NB4 (cell line): Measurements from ENCODE around the gene WNT10A.

Experiments used
- DNase-seq: peaks from one replicate; pipeline ENCODE4 v3.0.0; 2010; ENCODE audit warnings: low read depth
- H3K4me3 ChIP-seq: one replicate; pipeline ENCODE4 v1.5.1; 2011; ENCODE audit warnings: mild to moderate bottlenecking, low read depth, low read length, moderate library complexity
- MYC ChIP-seq: IDR thresholded peaks from 2 replicates; pipeline ENCODE4 v1.6.1; 2011; ENCODE audit warnings: low read depth, low read length
- POLR2A ChIP-seq: IDR thresholded peaks from 2 replicates; pipeline ENCODE4 v1.6.1; 2011; ENCODE audit warnings: mild to moderate bottlenecking; ENCODE audit not compliant: insufficient read length; ENCODE audit errors: extremely low read depth
- TF ChIP-seq, protein P1 (sequence below): IDR thresholded peaks from one replicate; pipeline ENCODE4 v1.5.1; 2012; ENCODE audit warnings: low read depth, low read length
- TF ChIP-seq, protein P2 (sequence below): IDR thresholded peaks from 2 replicates; pipeline ENCODE4 v1.6.1; 2011; ENCODE audit warnings: low read depth, low read length

Gene WNT10A

DNA sequence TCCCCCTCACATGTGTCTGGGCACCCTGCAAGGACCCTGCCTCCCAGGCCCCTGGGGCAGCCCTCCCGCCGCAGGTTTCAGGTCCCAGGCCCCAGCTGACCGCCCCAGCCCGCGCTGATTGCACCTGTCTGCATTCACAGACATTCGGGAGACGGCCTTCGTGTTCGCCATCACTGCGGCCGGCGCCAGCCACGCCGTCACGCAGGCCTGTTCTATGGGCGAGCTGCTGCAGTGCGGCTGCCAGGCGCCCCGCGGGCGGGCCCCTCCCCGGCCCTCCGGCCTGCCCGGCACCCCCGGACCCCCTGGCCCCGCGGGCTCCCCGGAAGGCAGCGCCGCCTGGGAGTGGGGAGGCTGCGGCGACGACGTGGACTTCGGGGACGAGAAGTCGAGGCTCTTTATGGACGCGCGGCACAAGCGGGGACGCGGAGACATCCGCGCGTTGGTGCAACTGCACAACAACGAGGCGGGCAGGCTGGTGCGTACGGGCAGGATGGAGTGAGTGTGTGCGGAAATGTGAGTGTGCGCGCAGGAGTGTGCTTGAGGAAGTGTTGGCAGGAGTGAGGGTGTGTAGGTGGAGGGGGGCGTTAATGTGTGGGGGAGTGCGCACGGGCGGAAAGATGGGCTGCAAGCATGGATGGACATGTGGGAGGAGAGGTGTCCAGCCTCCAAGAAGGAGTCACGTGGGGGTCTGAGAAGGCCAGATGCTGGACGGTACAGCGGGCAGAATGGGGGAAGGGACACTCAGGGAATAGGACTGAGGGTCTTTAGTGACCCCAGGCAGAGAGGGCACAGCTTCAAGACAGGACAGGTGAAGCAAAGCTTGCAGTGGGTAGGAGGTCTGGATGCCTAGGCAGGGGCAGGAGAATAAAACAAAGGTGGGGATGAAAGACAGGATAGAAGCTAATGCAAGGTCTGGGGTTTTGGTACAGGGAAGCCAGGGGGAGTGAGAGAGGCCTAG lies 9.0 kb upstream of the WNT10A start:
- TF ChIP-seq POLR2A, result no peak
- no peak for TF ChIP-seq MYC
- TF ChIP-seq, protein P1, sequence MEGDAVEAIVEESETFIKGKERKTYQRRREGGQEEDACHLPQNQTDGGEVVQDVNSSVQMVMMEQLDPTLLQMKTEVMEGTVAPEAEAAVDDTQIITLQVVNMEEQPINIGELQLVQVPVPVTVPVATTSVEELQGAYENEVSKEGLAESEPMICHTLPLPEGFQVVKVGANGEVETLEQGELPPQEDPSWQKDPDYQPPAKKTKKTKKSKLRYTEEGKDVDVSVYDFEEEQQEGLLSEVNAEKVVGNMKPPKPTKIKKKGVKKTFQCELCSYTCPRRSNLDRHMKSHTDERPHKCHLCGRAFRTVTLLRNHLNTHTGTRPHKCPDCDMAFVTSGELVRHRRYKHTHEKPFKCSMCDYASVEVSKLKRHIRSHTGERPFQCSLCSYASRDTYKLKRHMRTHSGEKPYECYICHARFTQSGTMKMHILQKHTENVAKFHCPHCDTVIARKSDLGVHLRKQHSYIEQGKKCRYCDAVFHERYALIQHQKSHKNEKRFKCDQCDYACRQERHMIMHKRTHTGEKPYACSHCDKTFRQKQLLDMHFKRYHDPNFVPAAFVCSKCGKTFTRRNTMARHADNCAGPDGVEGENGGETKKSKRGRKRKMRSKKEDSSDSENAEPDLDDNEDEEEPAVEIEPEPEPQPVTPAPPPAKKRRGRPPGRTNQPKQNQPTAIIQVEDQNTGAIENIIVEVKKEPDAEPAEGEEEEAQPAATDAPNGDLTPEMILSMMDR, result no peak
- TF ChIP-seq, protein P2, sequence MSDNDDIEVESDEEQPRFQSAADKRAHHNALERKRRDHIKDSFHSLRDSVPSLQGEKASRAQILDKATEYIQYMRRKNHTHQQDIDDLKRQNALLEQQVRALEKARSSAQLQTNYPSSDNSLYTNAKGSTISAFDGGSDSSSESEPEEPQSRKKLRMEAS, result no peak
- H3K4me3 ChIP-seq, result peak overlapping the region; percentile 32
- no peak for DNase-seq

DNA sequence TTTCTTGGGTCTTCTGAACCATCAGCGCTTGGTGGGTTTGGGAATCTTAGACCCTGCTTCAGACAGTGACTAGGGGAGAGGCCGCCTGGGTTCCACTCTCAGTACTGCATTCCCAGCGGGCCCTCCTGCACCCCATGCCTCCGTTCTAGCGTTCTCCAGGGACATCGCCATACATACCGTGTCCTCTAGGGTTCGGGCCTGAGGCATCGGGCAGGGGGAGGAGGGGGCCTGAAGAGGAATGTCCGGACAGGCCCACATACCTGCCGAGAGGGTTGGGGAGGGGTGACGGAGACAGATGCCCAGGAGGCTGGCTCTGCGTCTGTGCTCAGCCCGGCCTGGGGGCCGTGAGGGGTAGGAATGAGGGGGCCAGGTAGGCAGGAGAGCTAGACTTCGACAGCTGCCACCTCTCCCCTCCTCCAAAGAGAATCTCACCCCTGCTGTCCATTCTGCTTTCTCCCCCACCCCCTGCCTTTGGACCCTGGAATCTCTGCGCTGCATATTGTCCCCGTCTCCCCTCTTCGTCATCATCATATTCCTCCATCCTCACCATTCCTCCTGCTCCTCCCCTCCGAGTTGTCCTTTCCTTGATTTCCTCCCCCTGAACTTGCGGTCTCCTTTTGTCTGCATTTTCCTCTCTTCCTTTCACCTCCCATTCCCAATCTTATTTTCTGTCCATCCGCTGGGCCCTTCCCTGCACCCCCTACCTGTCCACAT lies 7.8 kb upstream of the WNT10A start:
- TF ChIP-seq, protein P2, result no peak
- TF ChIP-seq, protein P1, result no peak
- TF ChIP-seq MYC (no peak), POLR2A (no peak)
- H3K4me3 ChIP-seq, result no peak overlapping the region
- DNase-seq, result no peak

DNA sequence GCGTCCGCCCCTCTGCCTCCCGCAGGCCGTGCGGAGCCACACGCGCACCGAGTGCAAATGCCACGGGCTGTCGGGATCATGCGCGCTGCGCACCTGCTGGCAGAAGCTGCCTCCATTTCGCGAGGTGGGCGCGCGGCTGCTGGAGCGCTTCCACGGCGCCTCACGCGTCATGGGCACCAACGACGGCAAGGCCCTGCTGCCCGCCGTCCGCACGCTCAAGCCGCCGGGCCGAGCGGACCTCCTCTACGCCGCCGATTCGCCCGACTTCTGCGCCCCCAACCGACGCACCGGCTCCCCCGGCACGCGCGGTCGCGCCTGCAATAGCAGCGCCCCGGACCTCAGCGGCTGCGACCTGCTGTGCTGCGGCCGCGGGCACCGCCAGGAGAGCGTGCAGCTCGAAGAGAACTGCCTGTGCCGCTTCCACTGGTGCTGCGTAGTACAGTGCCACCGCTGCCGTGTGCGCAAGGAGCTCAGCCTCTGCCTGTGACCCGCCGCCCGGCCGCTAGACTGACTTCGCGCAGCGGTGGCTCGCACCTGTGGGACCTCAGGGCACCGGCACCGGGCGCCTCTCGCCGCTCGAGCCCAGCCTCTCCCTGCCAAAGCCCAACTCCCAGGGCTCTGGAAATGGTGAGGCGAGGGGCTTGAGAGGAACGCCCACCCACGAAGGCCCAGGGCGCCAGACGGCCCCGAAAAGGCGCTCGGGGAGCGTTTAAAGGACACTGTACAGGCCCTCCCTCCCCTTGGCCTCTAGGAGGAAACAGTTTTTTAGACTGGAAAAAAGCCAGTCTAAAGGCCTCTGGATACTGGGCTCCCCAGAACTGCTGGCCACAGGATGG lies 7.1 kb upstream of the WNT10A start:
- no peak overlapping the region for H3K4me3 ChIP-seq
- no peak for DNase-seq
- no peak for TF ChIP-seq MYC
- no peak for TF ChIP-seq POLR2A
- TF ChIP-seq, protein P2, result no peak
- TF ChIP-seq, protein P1, result no peak

DNA sequence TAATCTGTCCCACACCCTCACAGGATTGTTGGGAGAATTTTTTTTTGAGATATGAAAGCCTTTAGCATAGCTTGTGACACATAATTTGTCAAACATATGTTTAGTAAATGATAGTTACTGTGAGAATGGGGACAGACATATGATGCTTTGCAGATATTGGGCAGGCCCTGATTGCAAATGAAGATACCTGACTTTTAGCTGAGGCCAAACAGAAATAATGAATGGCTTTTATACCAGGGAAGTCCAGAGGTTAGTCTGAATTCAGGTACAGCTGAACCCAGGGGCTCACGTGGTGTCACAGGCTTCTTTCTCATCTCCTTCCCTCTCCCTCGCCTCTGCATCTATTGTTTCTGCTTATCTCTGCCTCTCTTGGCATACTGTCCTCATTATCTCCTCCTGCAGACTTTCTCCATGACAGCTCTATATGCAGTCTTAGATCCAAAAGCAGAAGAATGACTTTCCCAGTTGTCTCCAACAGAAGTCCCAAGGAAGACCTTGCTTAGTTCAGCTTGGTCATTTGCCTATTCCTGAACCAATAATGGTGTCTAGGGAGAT lies 4.9 kb upstream of the WNT10A start:
- TF ChIP-seq, protein P1, result no peak
- TF ChIP-seq, protein P2, result no peak
- TF ChIP-seq MYC (no peak), POLR2A (no peak)
- no peak overlapping the region for H3K4me3 ChIP-seq
- no peak for DNase-seq
